Globus pallidus (tissue), 1 donor: ENCODE data around the gene TRPM8.
"Not testable (repeated sequence)": the region's sequence is repeated elsewhere in the genome, so short reads cannot be mapped to it uniquely, and the experiment has no call there.

Experiments
- DNase-seq: peaks from one replicate; pipeline ENCODE4 v3.0.0-alpha.2; 2015; ENCODE audit warnings: low spot score

TRPM8 gene

GRCh38 chr2:233917116-233917515 lies at the start of gene TRPM8:
TSS of gene TRPM8 (plus strand) at chr2:233917373. CDS start at chr2:233926538, 9,165 bp downstream.
- no peak for DNase-seq

- no peak for DNase-seq
Measured at GRCh38 chr2:233867993-233868532, 49.1 kb upstream of the TRPM8 start, which contains the start of gene MSL3B. TSS of gene MSL3B (minus strand) at chr2:233868386.

GRCh38 chr2:233871432-233871831 lies 45.7 kb upstream of the TRPM8 start:
- no peak for DNase-seq

GRCh38 chr2:233872125-233872524 lies 45.0 kb upstream of the TRPM8 start:
- DNase-seq: not testable (repeated sequence)

GRCh38 chr2:233882353-233882752 lies 34.8 kb upstream of the TRPM8 start:
- DNase-seq: no peak

GRCh38 chr2:233892793-233893192 lies 24.4 kb upstream of the TRPM8 start:
- DNase-seq: no peak

GRCh38 chr2:233896253-233896652 lies 20.9 kb upstream of the TRPM8 start:
- not testable (repeated sequence) for DNase-seq

GRCh38 chr2:233901367-233901766 lies 15.8 kb upstream of the TRPM8 start:
- no peak for DNase-seq

- no peak for DNase-seq
Measured at GRCh38 chr2:233901884-233902283, 15.3 kb upstream of the TRPM8 start.

- DNase-seq: no peak
Measured at GRCh38 chr2:233905945-233906344, 11.2 kb upstream of the TRPM8 start.

GRCh38 chr2:233907627-233908026 lies 9.5 kb upstream of the TRPM8 start:
- DNase-seq: no peak

GRCh38 chr2:233912691-233913423 lies 4.3 kb upstream of the TRPM8 start:
- DNase-seq: no peak

GRCh38 chr2:233915128-233915527 lies 2.0 kb upstream of the TRPM8 start:
- DNase-seq: no peak

- no peak for DNase-seq
Measured at GRCh38 chr2:233919319-233919718, 2.1 kb downstream of the TRPM8 start.

- no peak for DNase-seq
Measured at GRCh38 chr2:233919938-233920337, 2.8 kb downstream of the TRPM8 start.

- no peak for DNase-seq
Measured at GRCh38 chr2:233922471-233922870, 5.3 kb downstream of the TRPM8 start.

GRCh38 chr2:233925402-233925801 lies 8.2 kb downstream of the TRPM8 start:
- no peak for DNase-seq

- no peak for DNase-seq
Measured at GRCh38 chr2:233926806-233927205, 9.6 kb downstream of the TRPM8 start.

- DNase-seq: no peak
Measured at GRCh38 chr2:233928594-233929351, 11.6 kb downstream of the TRPM8 start.

- DNase-seq: no peak
Measured at GRCh38 chr2:233929352-233930022, 12.3 kb downstream of the TRPM8 start.

GRCh38 chr2:233934524-233934923 lies 17.4 kb downstream of the TRPM8 start:
- DNase-seq: no peak

GRCh38 chr2:233935426-233935825 lies 18.3 kb downstream of the TRPM8 start:
- DNase-seq: no peak
